Measurements from ENCODE around the gene CEND1. TPM values are rescaled to one million over a fixed set of nuclear protein-coding genes. Genes with fewer than 3 reads are reported as not detected.

Gene CEND1
- total and polyA plus RNA-seq, 2 donors (not counting 3 experiments of a cell fraction or from before 2014, with no cell fraction given) = 0.15 to 0.40 TPM

- Histone ChIP-seq H3K4me3 (replicated peaks in 1 of 3; ENCODE audit: insufficient read depth in 1 of 3, low read depth in 1 of 3, low read length in 3 of 3) (no peak overlapping the region), H3K4me2 (ENCODE audit: insufficient read depth, low read length) (no peak overlapping the region), H3K9ac (replicated peaks; ENCODE audit: extremely low read depth, insufficient read depth, low read length) (no peak overlapping the region), H4K20me1 (replicated peaks; ENCODE audit: control insufficient read depth, extremely low read depth, insufficient read depth, low read length) (no peaks in the 10 kb centered on the region), H3K36me3 (ENCODE audit: control insufficient read depth in 2 of 2, extremely low read depth in 1 of 2, insufficient read depth in 2 of 2, low read length in 2 of 2) (peaks cover 0 to 4% of the 10 kb centered on the region in 2 experiments), H3K27me3 (ENCODE audit: control insufficient read depth in 2 of 2, insufficient read depth in 2 of 2, low read length in 2 of 2) (no peaks in the 10 kb centered on the region), H3K9me3 (replicated peaks; ENCODE audit: control insufficient read depth, insufficient read depth, low read length) (no peaks in the 10 kb centered on the region), H3K79me2 (ENCODE audit: control insufficient read depth, insufficient read depth, low read length) (peaks cover 20% of the 10 kb centered on the region), H3K9me1 (replicated peaks; ENCODE audit: control insufficient read depth, extremely low read depth, insufficient read depth, low read length) (no peaks in the 10 kb centered on the region), H2AFZ (ENCODE audit: low read depth, low read length) (no peak overlapping the region), H3K27ac (ENCODE audit: insufficient read depth, low read depth, low read length) (no peak overlapping the region), H3K4me1 (ENCODE audit: control insufficient read depth, extremely low read depth, insufficient read depth, low read length) (peaks cover 57% of the 10 kb centered on the region)
- ChIA-PET CTCF (interaction anchor here (0.8 to 2.7 kb wide), 2 partner anchors 9 to 17 kb away, joined by 3 to 8 read pairs; no protein-coding TSS in a partner anchor), POLR2A (interaction anchor here (2.3 to 3.6 kb wide), 2 partner anchors 11 to 12 kb away, joined by 15 to 28 read pairs; partner anchors contain the start of genes PNPLA2, POLR2L and TSPAN4)
- DNase-seq (ENCODE audit: low read depth, low spot score) = peak; percentile 39
- intact Hi-C loops (cut with micrococcal nuclease) (no loop called here), dilution Hi-C loops (cut with MboI; ENCODE audit: extremely low pct_ligation_motif_present, low sequenced_read_pairs) (no loop called here)
- no peak for TF ChIP-seq JUN (IDR thresholded peaks at IDR 0.05; ENCODE audit: borderline replicate concordance, insufficient read depth, insufficient read length, low read depth)
- TF ChIP-seq CTCF (IDR thresholded peaks at IDR 0.05; ENCODE audit: extremely low read depth in 1 of 2, insufficient read depth in 1 of 2, low read depth in 1 of 2, low read length in 2 of 2) = no peak
- TF ChIP-seq GATA2 (IDR thresholded peaks at IDR 0.05; ENCODE audit: insufficient read depth, insufficient read length, low read depth, low read length) = no peak
- no peak for TF ChIP-seq FOS (IDR thresholded peaks at IDR 0.05; ENCODE audit: borderline replicate concordance, insufficient read depth, low read length)
- TF ChIP-seq POLR2AphosphoS5 (IDR thresholded peaks at IDR 0.05; ENCODE audit: insufficient read depth, low read depth, low read length) = no peak
- TF ChIP-seq POLR2A (IDR thresholded peaks at IDR 0.05; ENCODE audit: low read depth, low read length) = no peak
- TF ChIP-seq MAX (IDR thresholded peaks at IDR 0.05; ENCODE audit: insufficient read depth, insufficient read length) = no peak
- TF ChIP-seq EZH2 (IDR thresholded peaks at IDR 0.05; ENCODE audit: borderline replicate concordance, low read depth, low read length, severe bottlenecking) = no peak
- TF ChIP-seq MYC (IDR thresholded peaks at IDR 0.05; ENCODE audit: low read depth, low read length) = no peak
- BruUV-seq (replicated peaks) = no TSS peak
- no peak for FAIRE-seq
Measured at GRCh38 chr11:831118-831864, 41.4 kb upstream of the CEND1 start.
